CD4-positive, CD25-positive, alpha-beta regulatory T cell (primary cell): ENCODE measurements around the gene RREB1. TPM values are rescaled to one million over a fixed set of nuclear protein-coding genes. Genes with fewer than 3 reads are reported as not detected.
A peak's percentile ranks its signal among the peaks of the same experiment; 100 is the strongest.

ENCODE experiments used
- ATAC-seq, 2 donors: fragments of 150-1000 bp; cut with Tn5 transposase; one replicate each; pipeline ENCODE4 v1.10.0; 2021; ENCODE audit warnings: low read depth in 2 of 2, moderate number of reproducible peaks in 2 of 2, moderate library complexity in 1 of 2
- DNase-seq, 3 donors: peaks; one replicate each; pipeline versions ENCODE4 v3.0.0 to v3.0.0-alpha.2; 2012 to 2022; ENCODE audit warnings: mixed read lengths in 1 of 3
- H3K27ac ChIP-seq: one replicate; pipeline ENCODE4 v1.7.0; 2013; ENCODE audit warnings: mild to moderate bottlenecking, low read length; ENCODE audit not compliant: insufficient read depth, poor library complexity, severe bottlenecking
- H3K27me3 ChIP-seq: one replicate; pipeline ENCODE4 v1.7.0; 2013; ENCODE audit warnings: low read length; ENCODE audit not compliant: control insufficient read depth, insufficient read depth
- H3K36me3 ChIP-seq: one replicate; pipeline ENCODE4 v1.7.0; 2013; ENCODE audit warnings: mild to moderate bottlenecking, low read length, moderate library complexity; ENCODE audit not compliant: control insufficient read depth, insufficient read depth
- H3K4me1 ChIP-seq: 2 replicates; pipeline ENCODE4 v1.7.0; 2013; ENCODE audit warnings: mild to moderate bottlenecking, low read length; ENCODE audit not compliant: insufficient read depth, control insufficient read depth, poor library complexity, severe bottlenecking
- H3K4me3 ChIP-seq: one replicate; pipeline ENCODE4 v1.7.0; 2013; ENCODE audit warnings: low read depth, mild to moderate bottlenecking, low read length, moderate library complexity
- H3K9me3 ChIP-seq, 2 experiments: 1 replicate in 1 of 2; 2 replicates in 1 of 2; pipeline ENCODE4 v1.7.0; 2013; ENCODE audit warnings: low read length in 2 of 2, mild to moderate bottlenecking in 1 of 2, moderate library complexity in 1 of 2; ENCODE audit not compliant: control insufficient read depth in 2 of 2
- H3K27ac Mint-ChIP-seq, 3 donors: one replicate each; pipeline ENCODE4 v1.8.0; 2020 to 2022; ENCODE audit warnings: mild to moderate bottlenecking in 3 of 3, mixed read lengths in 3 of 3, moderate library complexity in 2 of 3
- H3K27me3 Mint-ChIP-seq: one replicate; pipeline ENCODE4 v1.8.0; 2022; ENCODE audit warnings: mild to moderate bottlenecking, mixed read lengths
- H3K36me3 Mint-ChIP-seq: one replicate; pipeline ENCODE4 v1.8.0; 2020; ENCODE audit warnings: mixed read lengths
- H3K4me1 Mint-ChIP-seq, 4 donors: one replicate each; pipeline ENCODE4 v1.8.0; 2020 to 2022; ENCODE audit warnings: mixed read lengths in 4 of 4, mild to moderate bottlenecking in 1 of 4
- H3K4me3 Mint-ChIP-seq, 4 donors: one replicate each; pipeline ENCODE4 v1.8.0; 2020 to 2022; ENCODE audit warnings: mild to moderate bottlenecking in 4 of 4, mixed read lengths in 4 of 4, moderate library complexity in 3 of 4
- H3K9me3 Mint-ChIP-seq, 7 donors: one replicate each; pipeline ENCODE4 v1.8.0; 2020 to 2022; ENCODE audit warnings: mixed read lengths in 7 of 7, mild to moderate bottlenecking in 3 of 7, moderate library complexity in 2 of 7
- polyA plus RNA-seq, 4 donors: library from polyadenylated mRNA; unstranded; fragments of 300-500 nt; fragmentation: Illumina TruSeq; gene quantifications; one replicate each; pipeline ENCODE4 v1.2.3, GENCODE V29; 2021
- total RNA-seq: library from RNA; stranded (reverse); gene quantifications from one replicate; pipeline ENCODE4 v1.2.3, GENCODE V29; 2022

The RREB1 gene
- total and polyA plus RNA-seq, 5 donors from 2014 or later: 1.2 to 45.2 (median 2.3) TPM

GRCh38 chr6:7157752-7158616, 50.2 kb downstream of the RREB1 start:
- Mint-ChIP-seq H3K4me3 (no peak overlapping the region), H3K4me1 (peaks cover 23 to 88% (median 54%) of the 10 kb centered on the region in 4 donors), H3K36me3 (peaks cover 9% of the 10 kb centered on the region), H3K27me3 (no peaks in the 10 kb centered on the region), H3K27ac (peak overlapping the region; percentile 1 to 67 (median 5)), H3K9me3 (peaks cover 0 to 1% (median 0%) of the 10 kb centered on the region in 7 donors)
- no peak for ATAC-seq
- H3K27me3 ChIP-seq: no peaks in the 10 kb centered on the region
- H3K4me3 ChIP-seq: no peak overlapping the region
- H3K27ac ChIP-seq: no peak overlapping the region
- H3K36me3 ChIP-seq: peaks cover under 1% of the 10 kb centered on the region
- DNase-seq: no peak
- no peaks in the 10 kb centered on the region for H3K9me3 ChIP-seq
- peaks cover 15% of the 10 kb centered on the region for H3K4me1 ChIP-seq

GRCh38 chr6:7159790-7160525, 52.2 kb downstream of the RREB1 start:
- peaks cover 7% of the 10 kb centered on the region for H3K36me3 ChIP-seq
- Mint-ChIP-seq H3K9me3 (peaks cover 0 to 1% (median 0%) of the 10 kb centered on the region in 7 donors), H3K27me3 (no peaks in the 10 kb centered on the region), H3K36me3 (peaks cover 15% of the 10 kb centered on the region), H3K27ac (peak overlapping the region in 1 of 3 donors; percentile 68), H3K4me1 (peaks cover 14 to 85% (median 54%) of the 10 kb centered on the region in 4 donors), H3K4me3 (no peak overlapping the region)
- DNase-seq (no peak), ATAC-seq (no peak)
- no peaks in the 10 kb centered on the region for H3K9me3 ChIP-seq
- no peaks in the 10 kb centered on the region for H3K27me3 ChIP-seq
- no peaks in the 10 kb centered on the region for H3K4me1 ChIP-seq
- H3K27ac ChIP-seq: no peak overlapping the region
- no peak overlapping the region for H3K4me3 ChIP-seq

GRCh38 chr6:7161253-7161623, 53.5 kb downstream of the RREB1 start:
- H3K27ac ChIP-seq: no peak overlapping the region
- peak overlapping the region in 2 of 3 donors; percentile 26 to 81 for H3K27ac Mint-ChIP-seq

GRCh38 chr6:7161845-7162244, 54.1 kb downstream of the RREB1 start:
- Mint-ChIP-seq H3K9me3 (peaks cover 0 to 1% (median 0%) of the 10 kb centered on the region in 7 donors), H3K36me3 (peaks cover 19% of the 10 kb centered on the region), H3K27me3 (no peaks in the 10 kb centered on the region), H3K4me3 (no peak overlapping the region), H3K27ac (peak overlapping the region in 1 of 3 donors; percentile 81), H3K4me1 (peaks cover 7 to 81% (median 50%) of the 10 kb centered on the region in 4 donors)
- Histone ChIP-seq H3K4me3 (no peak overlapping the region), H3K36me3 (peaks cover 9% of the 10 kb centered on the region), H3K4me1 (no peaks in the 10 kb centered on the region), H3K9me3 (no peaks in the 10 kb centered on the region), H3K27me3 (no peaks in the 10 kb centered on the region), H3K27ac (no peak overlapping the region)
- DNase-seq (no peak), ATAC-seq (no peak)

More at GRCh38 chr6:7161253-7161623, 53.5 kb downstream of the RREB1 start:
- H3K36me3 ChIP-seq: peaks cover 7% of the 10 kb centered on the region
- peaks cover 0 to 1% (median 0%) of the 10 kb centered on the region in 7 donors for H3K9me3 Mint-ChIP-seq
- no peak overlapping the region for H3K4me3 Mint-ChIP-seq
- no peak overlapping the region for H3K4me3 ChIP-seq
- H3K36me3 Mint-ChIP-seq: peaks cover 17% of the 10 kb centered on the region
- no peaks in the 10 kb centered on the region for H3K27me3 Mint-ChIP-seq
- ATAC-seq (no peak), DNase-seq (no peak)
- no peaks in the 10 kb centered on the region for H3K4me1 ChIP-seq
- peaks cover 7 to 82% (median 49%) of the 10 kb centered on the region in 4 donors for H3K4me1 Mint-ChIP-seq
- H3K9me3 ChIP-seq: no peaks in the 10 kb centered on the region
- H3K27me3 ChIP-seq: no peaks in the 10 kb centered on the region

GRCh38 chr6:7163661-7164071, 55.9 kb downstream of the RREB1 start:
- no peaks in the 10 kb centered on the region for H3K4me1 ChIP-seq
- Mint-ChIP-seq H3K9me3 (no peaks in the 10 kb centered on the region), H3K36me3 (peaks cover 14% of the 10 kb centered on the region), H3K27me3 (no peaks in the 10 kb centered on the region), H3K4me1 (peaks cover 3 to 77% (median 39%) of the 10 kb centered on the region in 4 donors), H3K4me3 (no peak overlapping the region), H3K27ac (no peak overlapping the region)
- ATAC-seq (no peak), DNase-seq (no peak)
- no peak overlapping the region for H3K27ac ChIP-seq
- H3K27me3 ChIP-seq: no peaks in the 10 kb centered on the region
- H3K9me3 ChIP-seq: no peaks in the 10 kb centered on the region
- H3K36me3 ChIP-seq: peaks cover 9% of the 10 kb centered on the region
- H3K4me3 ChIP-seq: no peak overlapping the region

- Histone ChIP-seq H3K9me3 (no peaks in the 10 kb centered on the region), H3K36me3 (peaks cover 9% of the 10 kb centered on the region), H3K4me3 (no peak overlapping the region), H3K27me3 (no peaks in the 10 kb centered on the region), H3K27ac (no peak overlapping the region), H3K4me1 (no peaks in the 10 kb centered on the region)
- ATAC-seq (no peak), DNase-seq (no peak)
- Mint-ChIP-seq H3K9me3 (no peaks in the 10 kb centered on the region), H3K36me3 (peaks cover 14% of the 10 kb centered on the region), H3K27me3 (no peaks in the 10 kb centered on the region), H3K4me1 (peaks cover 5 to 77% (median 34%) of the 10 kb centered on the region in 4 donors), H3K4me3 (no peak overlapping the region), H3K27ac (peak overlapping the region in 2 of 3 donors; percentile 46 to 79)
These were observed 56.8 kb downstream of the RREB1 start for GRCh38 chr6:7164536-7165001.

GRCh38 chr6:7165002-7165889, 57.5 kb downstream of the RREB1 start:
- Mint-ChIP-seq H3K36me3 (peaks cover 14% of the 10 kb centered on the region), H3K27me3 (no peaks in the 10 kb centered on the region), H3K4me3 (no peak overlapping the region), H3K9me3 (no peaks in the 10 kb centered on the region), H3K27ac (peak overlapping the region in 2 of 3 donors; percentile 71 to 79), H3K4me1 (peaks cover 5 to 81% (median 34%) of the 10 kb centered on the region in 4 donors)
- Histone ChIP-seq H3K27ac (no peak overlapping the region), H3K4me1 (no peaks in the 10 kb centered on the region), H3K9me3 (no peaks in the 10 kb centered on the region), H3K36me3 (peaks cover 9% of the 10 kb centered on the region), H3K27me3 (no peaks in the 10 kb centered on the region), H3K4me3 (no peak overlapping the region)
- DNase-seq (no peak), ATAC-seq (no peak)
